ENCODE results near the gene ENAH.

- TF ChIP-seq, protein P1, sequence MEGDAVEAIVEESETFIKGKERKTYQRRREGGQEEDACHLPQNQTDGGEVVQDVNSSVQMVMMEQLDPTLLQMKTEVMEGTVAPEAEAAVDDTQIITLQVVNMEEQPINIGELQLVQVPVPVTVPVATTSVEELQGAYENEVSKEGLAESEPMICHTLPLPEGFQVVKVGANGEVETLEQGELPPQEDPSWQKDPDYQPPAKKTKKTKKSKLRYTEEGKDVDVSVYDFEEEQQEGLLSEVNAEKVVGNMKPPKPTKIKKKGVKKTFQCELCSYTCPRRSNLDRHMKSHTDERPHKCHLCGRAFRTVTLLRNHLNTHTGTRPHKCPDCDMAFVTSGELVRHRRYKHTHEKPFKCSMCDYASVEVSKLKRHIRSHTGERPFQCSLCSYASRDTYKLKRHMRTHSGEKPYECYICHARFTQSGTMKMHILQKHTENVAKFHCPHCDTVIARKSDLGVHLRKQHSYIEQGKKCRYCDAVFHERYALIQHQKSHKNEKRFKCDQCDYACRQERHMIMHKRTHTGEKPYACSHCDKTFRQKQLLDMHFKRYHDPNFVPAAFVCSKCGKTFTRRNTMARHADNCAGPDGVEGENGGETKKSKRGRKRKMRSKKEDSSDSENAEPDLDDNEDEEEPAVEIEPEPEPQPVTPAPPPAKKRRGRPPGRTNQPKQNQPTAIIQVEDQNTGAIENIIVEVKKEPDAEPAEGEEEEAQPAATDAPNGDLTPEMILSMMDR (IDR thresholded peaks at IDR 0.05; ENCODE audit: insufficient read depth, low read length), result no peak
- TF ChIP-seq POLR2AphosphoS5 (IDR thresholded peaks at IDR 0.05; ENCODE audit: low read depth) (no peak), GABPA (IDR thresholded peaks at IDR 0.05; ENCODE audit: low read depth) (no peak)
These were observed 183.9 kb downstream of the ENAH start for GRCh38 chr1:225469051-225469450.

All from HL-60 (cell line).